ENCODE results near the gene STAC2. TPM values are rescaled to one million over a fixed set of nuclear protein-coding genes. Genes with fewer than 3 reads are reported as not detected.

STAC2 gene
- total and polyA plus RNA-seq, 7 experiments from 2014 or later: not detected

DNA sequence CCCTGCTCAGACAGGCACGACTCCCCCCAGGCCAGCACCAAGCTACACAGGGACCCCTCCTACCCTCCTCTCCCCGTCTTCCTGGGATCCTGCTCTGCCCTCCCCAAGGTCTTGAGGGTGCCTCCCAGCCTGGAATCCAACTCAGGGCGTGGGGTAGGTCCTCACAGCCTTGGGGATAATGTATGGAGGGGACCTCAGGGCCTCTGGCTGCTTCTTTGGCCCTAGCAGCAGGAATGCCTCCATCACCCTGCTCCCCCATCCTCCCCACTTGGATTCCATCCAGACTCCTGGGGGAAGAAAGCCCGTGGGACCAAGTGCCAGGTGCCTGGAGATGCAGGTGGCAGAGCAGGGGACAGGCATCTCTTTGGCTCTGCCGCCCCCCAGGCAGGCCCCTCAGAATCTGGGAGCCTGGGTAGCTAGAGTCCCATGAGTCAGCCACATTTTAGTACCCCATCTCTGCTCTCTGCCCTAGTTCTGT, 10.7 kb upstream of the STAC2 start:
- Histone ChIP-seq H3K27me3 (ENCODE audit: control insufficient read depth in 2 of 2, insufficient read depth in 2 of 2, low read length in 2 of 2) (no peaks in the 10 kb centered on the region), H3K9me3 (ENCODE audit: control insufficient read depth in 2 of 3, low read length in 3 of 3) (no peaks in the 10 kb centered on the region), H3K36me3 (ENCODE audit: control insufficient read depth in 2 of 3, insufficient read depth in 3 of 3, low read length in 3 of 3) (no peaks in the 10 kb centered on the region), H3K4me1 (ENCODE audit: control insufficient read depth in 2 of 2, insufficient read depth in 2 of 2, low read length in 2 of 2) (peaks cover 33 to 42% of the 10 kb centered on the region in 2 donors), H3K27ac (ENCODE audit: low read depth, low read length) (peak overlapping the region; percentile 43), H3K4me3 (ENCODE audit: low read length) (no peak overlapping the region)
- intact Hi-C loops (cut with micrococcal nuclease): loop anchor here (5.0 to 10.0 kb wide), 3 partner anchors 72 to 482 kb away; partner anchors contain the start of genes ARL5C (in 1 of the 2), PLXDC1 (in 1 of the 2) and PSMB3 (in 1 of the 2)
- POLR2A ChIA-PET: interaction anchor here (0.7 to 6.9 kb wide), 3 partner anchors 8 to 269 kb away, joined by 5 to 144 read pairs (median 6); partner anchors contain the start of gene RPL19
- Mint-ChIP-seq H3K36me3 (no peaks in the 10 kb centered on the region), H3K4me1 (peaks cover 17 to 45% (median 40%) of the 10 kb centered on the region in 7 donors), H3K27ac (peak overlapping the region in 8 of 9 donors; percentile 19 to 89 (median 72)), H3K9me3 (peaks cover 0 to 2% (median 0%) of the 10 kb centered on the region in 11 donors), H3K27me3 (peaks cover 0 to 12% (median 8%) of the 10 kb centered on the region in 5 donors), H3K4me3 (no peak overlapping the region)
- CTCF ChIA-PET: interaction anchor here (0.6 to 14.0 kb wide), 10 partner anchors 8 to 253 kb away, joined by 3 to 285 read pairs (median 4); partner anchors contain the start of gene RPL19
- ATAC-seq: no peak
- DNase-seq: no peak

DNA sequence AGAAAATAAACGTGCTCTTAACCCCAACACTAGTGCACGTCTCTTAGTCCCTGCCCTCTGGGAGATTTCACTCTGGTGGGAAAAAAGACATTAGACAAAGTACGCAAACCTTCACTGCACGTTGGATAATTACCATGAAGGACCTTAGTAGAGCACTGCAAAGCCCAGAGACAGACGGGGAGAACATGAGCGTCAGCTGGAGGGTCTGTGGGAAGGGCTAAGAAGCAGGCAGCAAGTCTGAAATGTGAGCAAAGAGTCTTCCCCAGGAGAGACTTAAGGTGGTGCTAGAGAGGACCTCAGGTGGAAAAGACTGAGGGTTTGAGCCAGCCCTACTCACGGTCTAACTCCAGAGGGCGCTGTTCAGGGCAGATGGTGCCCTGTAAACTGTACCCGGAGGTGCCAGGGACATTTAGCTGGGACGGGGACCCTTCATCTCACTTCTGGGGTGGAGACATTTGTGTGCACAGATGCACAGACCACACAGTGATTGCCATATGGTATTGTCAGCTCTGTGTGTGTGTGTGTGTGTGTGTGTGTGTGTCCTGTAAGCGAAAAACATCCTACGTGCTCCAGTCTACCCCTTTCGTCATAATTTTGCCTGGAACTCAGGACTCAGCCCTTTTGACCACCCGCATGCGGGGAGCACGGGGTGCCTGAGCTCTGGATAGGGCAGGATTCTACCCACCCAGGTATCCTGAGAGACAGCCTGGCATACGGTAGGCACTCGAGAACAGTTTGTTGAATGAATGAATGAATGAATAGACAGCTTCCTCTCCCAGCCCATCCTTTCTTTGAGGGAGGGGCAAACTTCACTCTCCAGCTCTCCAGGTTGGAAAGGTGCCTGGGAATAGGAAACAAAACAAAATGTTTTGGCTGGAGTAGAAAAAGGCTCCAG, 10.1 kb upstream of the STAC2 start:
- H3K27ac ChIP-seq (ENCODE audit: low read depth, low read length): no peak overlapping the region
- peak in 7 of 9 donors; percentile 35 to 62 (median 51) for DNase-seq
- no peaks in the 10 kb centered on the region for H3K36me3 ChIP-seq (ENCODE audit: control insufficient read depth in 2 of 3, insufficient read depth in 3 of 3, low read length in 3 of 3)
- no peaks in the 10 kb centered on the region for H3K27me3 ChIP-seq (ENCODE audit: control insufficient read depth in 2 of 2, insufficient read depth in 2 of 2, low read length in 2 of 2)
- intact Hi-C loops (cut with micrococcal nuclease): loop anchor here (1.0 to 10.0 kb wide), 4 partner anchors 8 to 481 kb away; partner anchors contain the start of genes ARL5C (in 1 of the 2), PLXDC1 (in 1 of the 2) and PSMB3 (in 1 of the 2)
- Mint-ChIP-seq H3K4me1 (peaks cover 20 to 45% (median 40%) of the 10 kb centered on the region in 7 donors), H3K27me3 (peaks cover 0 to 13% (median 9%) of the 10 kb centered on the region in 5 donors), H3K36me3 (no peaks in the 10 kb centered on the region), H3K27ac (peak overlapping the region in 8 of 9 donors; percentile 21 to 89 (median 76)), H3K9me3 (peaks cover 0 to 2% (median 0%) of the 10 kb centered on the region in 11 donors), H3K4me3 (peak overlapping the region in 4 of 10 donors; percentile 0 to 51 (median 8))
- H3K4me1 ChIP-seq (ENCODE audit: control insufficient read depth in 2 of 2, insufficient read depth in 2 of 2, low read length in 2 of 2): peaks cover 33 to 43% of the 10 kb centered on the region in 2 donors
- ATAC-seq: peak; percentile 57
- CTCF ChIA-PET: interaction anchor here (0.6 to 14.0 kb wide), 10 partner anchors 9 to 375 kb away, joined by 3 to 285 read pairs (median 3); partner anchors contain the start of gene RPL19
- no peak overlapping the region for H3K4me3 ChIP-seq (ENCODE audit: low read length)
- POLR2A ChIA-PET: interaction anchor here (0.7 to 6.9 kb wide), 3 partner anchors 8 to 268 kb away, joined by 5 to 144 read pairs (median 6); partner anchors contain the start of gene RPL19
- H3K9me3 ChIP-seq (ENCODE audit: control insufficient read depth in 2 of 3, low read length in 3 of 3): no peaks in the 10 kb centered on the region

DNA sequence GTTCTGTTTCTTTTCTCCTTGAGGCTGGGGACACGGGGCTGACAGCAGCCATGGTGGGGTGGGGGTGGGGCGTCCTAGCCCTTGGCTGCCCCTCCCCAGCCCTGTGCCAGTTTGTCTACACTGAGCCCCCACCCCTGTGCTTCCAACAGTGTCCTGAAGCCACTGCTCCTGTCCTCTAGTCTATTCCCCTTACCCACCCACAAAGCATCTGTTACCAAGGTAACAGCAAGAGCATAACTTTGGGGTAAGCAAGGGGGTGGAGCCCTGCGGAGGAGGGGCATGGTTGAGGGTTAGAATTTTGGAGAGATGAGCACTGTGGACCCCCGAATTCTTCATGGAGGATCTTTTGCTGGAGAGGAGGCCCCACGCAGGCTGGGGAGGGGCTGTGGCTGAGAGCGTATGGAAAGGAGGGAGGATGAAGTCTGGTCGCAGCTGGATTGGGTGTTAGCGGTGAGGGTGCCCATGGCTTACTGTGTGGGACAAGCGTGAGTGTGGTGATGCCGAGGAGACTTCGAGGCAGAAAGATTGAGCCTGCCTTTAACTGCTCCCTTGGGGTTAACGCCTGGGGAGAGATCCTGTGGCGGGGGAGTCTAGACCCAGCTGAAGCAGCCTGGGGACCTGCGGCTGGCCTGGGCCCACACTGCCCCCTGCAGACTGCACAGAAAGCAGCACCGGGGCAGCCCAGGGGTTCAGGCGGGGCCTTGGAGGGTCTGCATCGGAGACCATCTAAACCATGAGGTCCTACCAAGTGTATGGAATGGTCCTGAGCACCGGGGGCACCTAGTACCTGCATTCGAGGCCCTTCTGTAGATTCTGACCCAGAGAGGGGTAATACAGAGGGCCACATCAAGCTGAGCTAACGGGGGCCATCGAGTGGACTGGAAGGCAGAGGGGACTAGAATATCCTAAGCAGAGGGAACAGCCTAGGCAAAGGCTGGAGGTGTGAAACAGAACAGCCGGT, 6.1 kb upstream of the STAC2 start:
- Histone ChIP-seq H3K36me3 (ENCODE audit: control insufficient read depth in 2 of 3, insufficient read depth in 3 of 3, low read length in 3 of 3) (no peaks in the 10 kb centered on the region), H3K4me1 (ENCODE audit: control insufficient read depth in 2 of 2, insufficient read depth in 2 of 2, low read length in 2 of 2) (peaks cover 11 to 21% of the 10 kb centered on the region in 2 donors), H3K9me3 (ENCODE audit: control insufficient read depth in 2 of 3, low read length in 3 of 3) (no peaks in the 10 kb centered on the region), H3K27ac (ENCODE audit: low read depth, low read length) (no peak overlapping the region), H3K27me3 (ENCODE audit: control insufficient read depth in 2 of 2, insufficient read depth in 2 of 2, low read length in 2 of 2) (no peaks in the 10 kb centered on the region), H3K4me3 (ENCODE audit: low read length) (peak overlapping the region; percentile 19)
- CTCF ChIA-PET: interaction anchor here (0.5 to 4.3 kb wide), 12 partner anchors 9 to 249 kb away, joined by 3 to 49 read pairs (median 4); partner anchors contain the start of gene RPL19
- ATAC-seq: peak; percentile 91
- peaks cover 0 to 2% (median 0%) of the 10 kb centered on the region in 11 donors for H3K9me3 Mint-ChIP-seq
- peak in 8 of 9 donors; percentile 46 to 64 (median 59) for DNase-seq
- intact Hi-C loops (cut with micrococcal nuclease): loop anchor here (1.0 to 10.0 kb wide), 4 partner anchors 25 to 477 kb away; partner anchors contain the start of genes ARL5C (in 1 of the 2) and PSMB3 (in 1 of the 2)
- peaks cover 20 to 35% (median 30%) of the 10 kb centered on the region in 5 donors for H3K27me3 Mint-ChIP-seq
- POLR2A ChIA-PET: interaction anchor here (0.6 to 2.5 kb wide), 4 partner anchors 12 to 25 kb away, joined by 3 to 10 read pairs (median 5); no protein-coding TSS in a partner anchor
- peak overlapping the region in 7 of 9 donors; percentile 40 to 86 (median 61) for H3K27ac Mint-ChIP-seq
- peak overlapping the region in 9 of 10 donors; percentile 24 to 75 (median 54) for H3K4me3 Mint-ChIP-seq
- peaks cover 14 to 21% (median 15%) of the 10 kb centered on the region in 7 donors for H3K4me1 Mint-ChIP-seq
- H3K36me3 Mint-ChIP-seq: no peaks in the 10 kb centered on the region

DNA sequence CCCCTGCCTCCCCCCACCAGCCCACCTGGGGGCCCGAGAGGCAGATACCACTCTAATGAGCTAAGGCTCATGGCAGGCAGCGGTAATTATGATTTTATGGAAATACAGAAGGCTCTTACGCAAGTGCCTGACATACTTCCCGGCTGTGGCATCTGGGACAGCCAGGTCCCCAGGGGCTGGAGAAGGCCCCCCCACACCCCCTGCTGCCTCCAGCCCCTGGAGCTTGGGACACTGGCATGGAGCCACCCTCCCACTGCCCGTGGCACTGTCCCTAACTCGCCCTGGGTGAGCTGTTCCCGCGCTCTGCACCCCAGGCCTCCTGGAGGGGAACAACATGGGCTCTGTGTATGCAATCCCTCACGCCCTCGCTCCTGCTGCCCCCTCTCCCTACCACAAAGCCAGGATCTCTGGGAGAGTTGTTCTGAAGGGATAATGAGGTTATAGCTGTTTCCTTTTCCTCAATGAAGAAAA, 5.4 kb upstream of the STAC2 start:
- H3K27ac Mint-ChIP-seq: no peak overlapping the region
- ATAC-seq (no peak), DNase-seq (no peak)
- H3K9me3 Mint-ChIP-seq: peaks cover 0 to 2% (median 0%) of the 10 kb centered on the region in 11 donors
- peaks cover 0 to 6% of the 10 kb centered on the region in 2 donors for H3K27me3 ChIP-seq (ENCODE audit: control insufficient read depth in 2 of 2, insufficient read depth in 2 of 2, low read length in 2 of 2)
- peaks cover 15 to 22% (median 18%) of the 10 kb centered on the region in 7 donors for H3K4me1 Mint-ChIP-seq
- H3K27ac ChIP-seq (ENCODE audit: low read depth, low read length): no peak overlapping the region
- intact Hi-C loops (cut with micrococcal nuclease): loop anchor here (10.0 kb wide), 2 partner anchors 66 to 476 kb away; partner anchors contain the start of genes ARL5C (in 1 of the 2) and PSMB3 (in 1 of the 2)
- no peaks in the 10 kb centered on the region for H3K36me3 ChIP-seq (ENCODE audit: control insufficient read depth in 2 of 3, insufficient read depth in 3 of 3, low read length in 3 of 3)
- ChIA-PET CTCF (interaction anchor here (0.6 to 4.3 kb wide), 8 partner anchors 20 to 1923 kb away, joined by 3 to 49 read pairs (median 4); partner anchors contain the start of gene RPL19), POLR2A (interaction anchor here (0.6 to 2.5 kb wide), 4 partner anchors 12 to 25 kb away, joined by 3 to 10 read pairs (median 5); no protein-coding TSS in a partner anchor)
- peak overlapping the region in 1 of 10 donors; percentile 73 for H3K4me3 Mint-ChIP-seq
- no peaks in the 10 kb centered on the region for H3K9me3 ChIP-seq (ENCODE audit: control insufficient read depth in 2 of 3, low read length in 3 of 3)
- peaks cover 14 to 20% of the 10 kb centered on the region in 2 donors for H3K4me1 ChIP-seq (ENCODE audit: control insufficient read depth in 2 of 2, insufficient read depth in 2 of 2, low read length in 2 of 2)
- no peak overlapping the region for H3K4me3 ChIP-seq (ENCODE audit: low read length)
- H3K36me3 Mint-ChIP-seq: no peaks in the 10 kb centered on the region
- peaks cover 23 to 39% (median 36%) of the 10 kb centered on the region in 5 donors for H3K27me3 Mint-ChIP-seq

DNA sequence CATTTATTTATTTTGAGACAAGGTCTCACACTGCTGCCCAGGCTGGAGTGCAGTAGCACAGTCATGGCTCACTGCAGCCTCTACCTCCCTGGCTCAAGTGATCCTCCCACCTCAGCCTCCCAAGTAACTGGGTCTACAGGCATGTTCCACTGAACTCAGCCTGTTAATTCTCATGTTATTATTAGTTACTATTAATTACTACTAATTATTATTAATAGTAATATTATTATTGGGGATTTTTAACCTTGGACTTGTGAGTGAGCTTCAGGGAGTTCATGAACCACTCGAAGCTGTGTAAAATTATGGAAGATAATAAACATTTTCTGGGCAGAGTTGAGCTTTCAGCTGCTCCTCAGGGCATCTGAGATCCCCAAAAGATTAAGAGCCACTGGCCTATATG, 4.6 kb upstream of the STAC2 start:
- Histone ChIP-seq H3K4me1 (ENCODE audit: control insufficient read depth in 2 of 2, insufficient read depth in 2 of 2, low read length in 2 of 2) (peaks cover 13 to 16% of the 10 kb centered on the region in 2 donors), H3K36me3 (ENCODE audit: control insufficient read depth in 2 of 3, insufficient read depth in 3 of 3, low read length in 3 of 3) (no peaks in the 10 kb centered on the region), H3K4me3 (ENCODE audit: low read length) (no peak overlapping the region), H3K27ac (ENCODE audit: low read depth, low read length) (no peak overlapping the region), H3K9me3 (ENCODE audit: control insufficient read depth in 2 of 3, low read length in 3 of 3) (no peaks in the 10 kb centered on the region), H3K27me3 (ENCODE audit: control insufficient read depth in 2 of 2, insufficient read depth in 2 of 2, low read length in 2 of 2) (peaks cover 0 to 8% of the 10 kb centered on the region in 2 donors)
- no peak for DNase-seq
- no peak overlapping the region for H3K4me3 Mint-ChIP-seq
- no peaks in the 10 kb centered on the region for H3K36me3 Mint-ChIP-seq
- CTCF ChIA-PET: interaction anchor here (0.6 to 4.3 kb wide), 5 partner anchors 8 to 110 kb away, joined by 3 to 49 read pairs (median 5); partner anchors contain the start of gene RPL19
- POLR2A ChIA-PET: interaction anchor here (2.5 kb wide), 1 partner anchor 24 kb away, joined by 10 read pairs; no protein-coding TSS in a partner anchor
- ATAC-seq: no peak
- peaks cover 27 to 43% (median 40%) of the 10 kb centered on the region in 5 donors for H3K27me3 Mint-ChIP-seq
- intact Hi-C loops (cut with micrococcal nuclease): loop anchor here (10.0 kb wide), 2 partner anchors 66 to 476 kb away; partner anchors contain the start of genes ARL5C (in 1 of the 2) and PSMB3 (in 1 of the 2)
- no peak overlapping the region for H3K27ac Mint-ChIP-seq
- H3K9me3 Mint-ChIP-seq: no peaks in the 10 kb centered on the region
- peaks cover 14 to 19% (median 15%) of the 10 kb centered on the region in 7 donors for H3K4me1 Mint-ChIP-seq

Measured in naive thymus-derived CD4-positive, alpha-beta T cell (primary cell).